HepG2 (cell line): ENCODE results near the gene IRF3. TPM values are rescaled to one million over a fixed set of nuclear protein-coding genes. Genes with fewer than 3 reads are reported as not detected.
A peak's percentile ranks its signal among the peaks of the same experiment; 100 is the strongest.

Experiments used
- BCLAF1 ChIP-seq: fragments of 450-650 bp; IDR thresholded peaks from 2 replicates; pipeline ENCODE4 v1.6.1; 2017; ENCODE audit warnings: mild to moderate bottlenecking
- CENPT ChIP-seq: sonication (generic); formaldehyde crosslinking; IDR thresholded peaks from 2 replicates; pipeline ENCODE4 v1.8.0; 2022; ENCODE audit warnings: low read depth, mild to moderate bottlenecking, moderate library complexity, missing genetic modification reagents
- CHCHD3 ChIP-seq: sonication (generic); formaldehyde crosslinking; IDR thresholded peaks from 2 replicates; pipeline ENCODE4 v1.8.0; 2022; ENCODE audit warnings: mild to moderate bottlenecking, missing genetic modification reagents, moderate library complexity
- CREBL2 ChIP-seq: sonication (generic); formaldehyde crosslinking; IDR thresholded peaks from 2 replicates; pipeline ENCODE4 v1.8.1; 2023; ENCODE audit warnings: missing genetic modification reagents, mild to moderate bottlenecking, borderline replicate concordance
- DBP ChIP-seq: sonication (generic); formaldehyde crosslinking; IDR thresholded peaks from 2 replicates; pipeline ENCODE4 v1.4.0; 2020; ENCODE audit warnings: missing genetic modification reagents; ENCODE audit errors: not compliant biosample characterization
- FOSL1 ChIP-seq: sonication (generic); formaldehyde crosslinking; IDR thresholded peaks from 2 replicates; pipeline ENCODE4 v1.9.0; 2021; ENCODE audit warnings: missing genetic modification reagents, borderline replicate concordance
- GFI1 ChIP-seq: sonication (generic); formaldehyde crosslinking; IDR thresholded peaks from 2 replicates; pipeline ENCODE4 v1.5.0; 2020; ENCODE audit warnings: missing genetic modification reagents, mild to moderate bottlenecking, borderline replicate concordance
- HNF4A ChIP-seq: sonication (generic); formaldehyde crosslinking; IDR thresholded peaks from 2 replicates; pipeline ENCODE4 v1.4.0; 2020; ENCODE audit warnings: missing genetic modification reagents
- KDM2A ChIP-seq: sonication (generic); formaldehyde crosslinking; IDR thresholded peaks from 2 replicates; pipeline ENCODE4 v1.4.0; 2020; ENCODE audit warnings: low read depth, missing genetic modification reagents, borderline replicate concordance
- MATR3 ChIP-seq: sonication (generic); formaldehyde crosslinking; IDR thresholded peaks from 2 replicates; pipeline ENCODE4 v1.4.0; 2020; ENCODE audit warnings: missing genetic modification reagents
- MNT ChIP-seq: fragments of 450-650 bp; IDR thresholded peaks from 2 replicates; pipeline ENCODE4 v1.6.1; 2016
- POLR2G ChIP-seq: fragments of 200-400 bp; formaldehyde crosslinking; IDR thresholded peaks from 2 replicates; pipeline ENCODE4 v1.6.1; 2018; ENCODE audit warnings: mild to moderate bottlenecking, low read depth, low read length, moderate library complexity
- PRPF4 ChIP-seq: fragments of 200-400 bp; formaldehyde crosslinking; IDR thresholded peaks from 2 replicates; pipeline ENCODE4 v1.6.1; 2016; ENCODE audit warnings: low read length, low read depth; ENCODE audit not compliant: poor library complexity, severe bottlenecking
- SCMH1 ChIP-seq: sonication (generic); formaldehyde crosslinking; IDR thresholded peaks from 2 replicates; pipeline ENCODE4 v1.9.0; 2021; ENCODE audit warnings: missing genetic modification reagents, mild to moderate bottlenecking, borderline replicate concordance
- SNAPC2 ChIP-seq: sonication (generic); formaldehyde crosslinking; IDR thresholded peaks from 2 replicates; pipeline ENCODE4 v1.8.1; 2022; ENCODE audit warnings: mild to moderate bottlenecking, missing genetic modification reagents
- TEAD2 ChIP-seq: sonication (generic); formaldehyde crosslinking; IDR thresholded peaks from 2 replicates; pipeline ENCODE4 v1.9.0; 2021; ENCODE audit warnings: missing genetic modification reagents
- THAP11 ChIP-seq: IDR thresholded peaks from 2 replicates; pipeline ENCODE4 v1.6.1; 2016; ENCODE audit warnings: missing biosample characterization, missing genetic modification reagents
- ZNF562 ChIP-seq: sonication (generic); formaldehyde crosslinking; IDR thresholded peaks from 2 replicates; pipeline ENCODE4 v1.8.0; 2022; ENCODE audit warnings: missing genetic modification reagents, borderline replicate concordance
- ZNF678 ChIP-seq: sonication (generic); formaldehyde crosslinking; IDR thresholded peaks from 2 replicates; pipeline ENCODE4 v1.4.0; 2020; ENCODE audit warnings: mild to moderate bottlenecking, missing genetic modification reagents
- ZNF839 ChIP-seq: sonication (generic); formaldehyde crosslinking; IDR thresholded peaks from 2 replicates; pipeline ENCODE4 v1.4.0; 2020; ENCODE audit warnings: missing genetic modification reagents, mild to moderate bottlenecking, borderline replicate concordance
- ZSCAN29 ChIP-seq: sonication (generic); formaldehyde crosslinking; conservative IDR thresholded peaks from 2 replicates; pipeline ENCODE4 v1.4.0; 2020; ENCODE audit warnings: mild to moderate bottlenecking, missing genetic modification reagents
- polyA plus RNA-seq, 8 experiments: library from polyadenylated mRNA; depleted of rRNA in 3 of 8; stranded (reverse) in 7 of 8; unstranded in 1 of 8; fragments of >200 nt; fragmentation: Illumina TruSeq in 4 of 8; extraction: Trizol in 4 of 8; gene quantifications; 2 replicates each; pipeline versions ENCODE4 v1.2.1 to v1.2.3, GENCODE V29; 2011 to 2016; ENCODE audit warnings: low read depth in 4 of 8, missing spikeins in 1 of 8, mixed read lengths in 1 of 8; ENCODE audit not compliant: insufficient read depth in 1 of 8
- total RNA-seq, 5 experiments: library from RNA; depleted of rRNA; stranded (reverse); fragments of >200 nt; fragmentation: Illumina TruSeq; extraction: Trizol; gene quantifications; 2 replicates each; pipeline ENCODE4 v1.2.3, GENCODE V29; 2016; ENCODE audit warnings: low read depth in 1 of 5
- TF ChIP-seq, protein P1 (sequence below): sonication (generic); formaldehyde crosslinking; IDR thresholded peaks from 2 replicates; pipeline ENCODE4 v1.4.0; 2020; ENCODE audit warnings: mild to moderate bottlenecking, missing genetic modification reagents
- TF ChIP-seq, protein P2 (sequence below): IDR thresholded peaks from 2 replicates; pipeline ENCODE4 v1.6.1; 2016; ENCODE audit warnings: missing compliant biosample characterization, missing genetic modification reagents, borderline replicate concordance

IRF3 gene
- total and polyA plus RNA-seq, 2 of the 13 experiments (the other 11 are each of a cell fraction or from before 2014, with no cell fraction given) = 61.9 to 65.5 TPM

GRCh38 chr19:49640113-49640898 lies 25.4 kb downstream of the IRF3 start, which contains the start of gene RRAS (continued):
- no peak for TF ChIP-seq BCLAF1
- no peak for TF ChIP-seq MATR3
- TF ChIP-seq ZSCAN29 (CRISPR knock-in tag) = no peak; the same call in 1 of the 2 replicates
- TF ChIP-seq CHCHD3 (CRISPR knock-in tag) = no peak
- TF ChIP-seq MNT = peak; percentile 64
- TF ChIP-seq ZNF562 (CRISPR knock-in tag) = no peak
- TF ChIP-seq PRPF4 = no peak
- TF ChIP-seq CENPT = no peak
- TF ChIP-seq SCMH1 (CRISPR knock-in tag) = no peak
- TF ChIP-seq, protein P1, sequence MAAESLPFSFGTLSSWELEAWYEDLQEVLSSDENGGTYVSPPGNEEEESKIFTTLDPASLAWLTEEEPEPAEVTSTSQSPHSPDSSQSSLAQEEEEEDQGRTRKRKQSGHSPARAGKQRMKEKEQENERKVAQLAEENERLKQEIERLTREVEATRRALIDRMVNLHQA (CRISPR knock-in tag) = no peak
- no peak for TF ChIP-seq HNF4A (CRISPR knock-in tag)
- no peak for TF ChIP-seq DBP (CRISPR knock-in tag)
- TF ChIP-seq CREBL2 (CRISPR knock-in tag) = no peak; the same call in 1 of the 2 replicates
- TF ChIP-seq THAP11 (CRISPR knock-in tag) = peak; percentile 96
- TF ChIP-seq ZNF839 (CRISPR knock-in tag) = no peak
- 0 out of 2 replicates have a peak, but pooled peaks have one; percentile 59 for TF ChIP-seq ZNF678 (CRISPR knock-in tag)
- peak; percentile 64; the same call in 1 of the 2 replicates for TF ChIP-seq FOSL1 (CRISPR knock-in tag)
- peak; percentile 87 for TF ChIP-seq POLR2G
- TF ChIP-seq GFI1 (CRISPR knock-in tag) = peak; percentile 82
- TF ChIP-seq, protein P2, sequence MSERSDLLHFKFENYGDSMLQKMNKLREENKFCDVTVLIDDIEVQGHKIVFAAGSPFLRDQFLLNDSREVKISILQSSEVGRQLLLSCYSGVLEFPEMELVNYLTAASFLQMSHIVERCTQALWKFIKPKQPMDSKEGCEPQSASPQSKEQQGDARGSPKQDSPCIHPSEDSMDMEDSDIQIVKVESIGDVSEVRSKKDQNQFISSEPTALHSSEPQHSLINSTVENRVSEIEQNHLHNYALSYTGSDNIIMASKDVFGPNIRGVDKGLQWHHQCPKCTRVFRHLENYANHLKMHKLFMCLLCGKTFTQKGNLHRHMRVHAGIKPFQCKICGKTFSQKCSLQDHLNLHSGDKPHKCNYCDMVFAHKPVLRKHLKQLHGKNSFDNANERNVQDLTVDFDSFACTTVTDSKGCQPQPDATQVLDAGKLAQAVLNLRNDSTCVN = no peak
- no peak for TF ChIP-seq TEAD2 (CRISPR knock-in tag)
- TF ChIP-seq SNAPC2 (CRISPR knock-in tag) = peak; percentile 69; the same call in 1 of the 2 replicates
- peak; percentile 77; the same call in 1 of the 2 replicates for TF ChIP-seq KDM2A (CRISPR knock-in tag)
